IPS-18c (cell line): ENCODE measurements around the gene SEC14L6.
A peak's percentile ranks its signal among the peaks of the same experiment; 100 is the strongest.
"Not testable (repeated sequence)": the region's sequence is repeated elsewhere in the genome, so short reads cannot be mapped to it uniquely, and the experiment has no call there.

ENCODE experiments used
- H3K4me3 ChIP-seq: 2 replicates; pipeline ENCODE4 v1.7.0; 2013; ENCODE audit warnings: low read depth, mild to moderate bottlenecking, low read length, moderate library complexity; ENCODE audit not compliant: insufficient read depth
- H3K9me3 ChIP-seq: one replicate; pipeline ENCODE4 v1.6.1; 2013; ENCODE audit warnings: mild to moderate bottlenecking, low read length, moderate library complexity; ENCODE audit not compliant: control insufficient read depth, insufficient read depth

The SEC14L6 gene

DNA sequence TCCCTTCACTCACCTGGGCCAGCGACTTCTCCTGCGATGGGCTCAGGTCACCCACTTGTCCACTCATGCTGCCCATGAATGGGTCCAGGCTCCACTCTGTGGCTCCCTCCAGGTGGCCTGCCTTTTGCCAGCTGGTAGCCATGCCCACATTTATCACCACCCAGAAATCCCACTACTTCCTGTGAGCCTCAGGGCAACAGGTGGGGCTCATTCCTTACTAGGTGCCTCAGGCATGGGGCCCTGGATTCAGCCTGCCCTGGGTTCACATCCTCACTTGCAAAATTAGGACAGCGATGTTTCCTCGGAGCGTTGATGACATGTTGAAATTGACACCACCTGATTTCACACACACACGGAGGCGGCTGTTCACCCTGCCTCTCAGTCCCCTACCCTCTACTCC is at the start of gene SEC14L6:
Gene SEC14L6 (minus strand): TSS at position 126 of the 400 bp plus-strand sequence. CDS start 59 bp downstream, at position 67.
- Histone ChIP-seq H3K4me3 (no peak within 1 kb of the TSS), H3K9me3 (no peaks in the 10 kb centered on the region)

DNA sequence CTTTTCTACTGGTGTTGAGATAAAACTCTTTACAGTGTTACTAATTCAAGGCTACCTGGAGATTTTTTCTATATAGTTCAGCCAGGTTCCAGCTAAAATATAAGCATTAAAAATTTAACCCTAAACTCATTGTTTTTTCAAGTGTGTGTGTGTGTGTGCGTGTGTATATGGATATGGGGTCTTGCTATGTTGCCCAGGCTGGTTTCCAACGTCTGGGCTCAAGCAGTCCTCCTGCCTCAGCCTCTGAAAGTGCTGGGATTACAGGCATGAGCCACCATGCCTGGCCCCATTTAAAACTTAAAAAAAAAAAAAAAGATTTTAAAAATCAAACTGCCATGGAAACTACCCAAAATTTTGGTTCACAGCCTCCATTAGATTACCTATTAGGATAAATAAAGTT is 49.7 kb upstream of the SEC14L6 start:
- H3K9me3 ChIP-seq, result no peaks in the 10 kb centered on the region
- no peak overlapping the region for H3K4me3 ChIP-seq

DNA sequence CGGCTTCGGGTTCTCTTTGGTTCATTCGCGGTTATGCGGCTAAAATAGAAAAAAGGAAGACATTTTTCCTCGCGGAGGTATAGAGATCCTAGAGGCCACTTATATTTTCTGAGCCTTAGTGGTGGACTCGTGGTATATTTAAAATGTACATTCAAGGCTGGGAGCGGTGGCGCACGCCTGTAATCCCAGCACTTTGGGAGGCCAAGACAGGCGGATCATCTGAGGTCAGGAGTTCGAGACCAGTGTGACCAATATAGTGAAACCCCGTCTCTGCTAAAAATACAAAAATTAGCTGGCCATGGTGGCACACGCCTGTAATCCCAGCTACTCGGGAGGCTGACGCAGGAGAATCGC is 45.8 kb upstream of the SEC14L6 start:
- not testable (repeated sequence) for H3K9me3 ChIP-seq, H3K4me3 ChIP-seq

DNA sequence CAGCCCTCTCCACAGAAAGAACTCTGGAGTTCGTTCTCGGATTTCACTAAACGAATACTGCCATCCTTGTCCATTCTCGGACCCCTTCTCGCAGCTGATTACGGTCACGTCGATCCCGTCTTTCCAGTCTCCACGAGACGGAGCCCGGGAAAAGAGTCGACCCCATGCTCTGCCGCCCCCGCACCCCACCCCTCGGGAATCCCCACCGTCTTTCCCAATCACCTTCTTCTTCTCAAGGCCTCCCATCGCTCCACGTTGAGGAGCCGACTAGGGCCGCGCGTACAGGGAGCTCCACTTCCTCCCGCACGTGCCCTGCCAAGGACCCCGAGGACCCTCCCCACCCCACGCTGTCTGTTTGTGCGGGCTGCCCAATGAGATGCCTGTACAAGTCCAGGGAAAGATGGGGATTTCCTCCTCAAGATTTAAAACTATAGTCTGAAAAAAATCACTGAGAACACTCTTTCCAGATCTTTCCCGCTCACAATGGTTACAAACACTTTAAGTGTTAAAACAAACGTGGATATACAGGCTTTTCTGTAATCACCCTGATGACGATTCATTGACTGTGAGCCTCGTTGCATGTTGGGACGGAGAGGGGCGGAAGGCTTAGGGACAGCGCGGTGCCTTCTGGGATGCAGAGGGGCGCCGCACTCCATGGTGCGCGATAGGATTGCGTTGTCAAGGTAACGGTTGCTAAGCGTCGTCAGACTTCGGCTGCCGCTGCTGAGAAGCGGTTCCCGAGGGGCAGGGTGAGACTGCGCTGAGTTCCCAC is 45.2 kb upstream of the SEC14L6 start, which contains the start of gene PES1:
Gene PES1 (minus strand): TSS at position 323 of the 772 bp plus-strand sequence. CDS start 77 bp downstream, at position 246.
- no peaks in the 10 kb centered on the region for H3K9me3 ChIP-seq
- H3K4me3 ChIP-seq, result peak within 1 kb of the TSS; percentile 86

DNA sequence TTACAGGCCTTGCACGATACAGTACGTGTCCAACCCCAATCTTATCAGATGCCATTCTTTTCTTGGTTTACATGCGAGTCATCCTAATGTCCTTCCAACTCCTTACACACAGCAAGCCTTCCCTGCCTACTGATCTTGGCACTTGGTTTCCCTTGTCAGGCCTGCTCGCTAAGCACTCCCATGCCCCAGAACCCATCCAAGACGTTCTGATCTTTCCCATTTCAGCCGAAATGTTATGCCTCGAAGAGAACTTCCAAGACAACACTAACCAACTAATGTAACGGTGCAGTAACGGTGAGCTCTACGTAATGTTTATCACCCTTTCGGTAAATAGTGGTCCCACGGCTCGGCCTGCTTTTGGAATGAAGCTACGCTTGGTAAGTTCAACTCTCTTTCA is 44.6 kb upstream of the SEC14L6 start:
- Histone ChIP-seq H3K4me3 (peak overlapping the region; percentile 86), H3K9me3 (no peaks in the 10 kb centered on the region)

DNA sequence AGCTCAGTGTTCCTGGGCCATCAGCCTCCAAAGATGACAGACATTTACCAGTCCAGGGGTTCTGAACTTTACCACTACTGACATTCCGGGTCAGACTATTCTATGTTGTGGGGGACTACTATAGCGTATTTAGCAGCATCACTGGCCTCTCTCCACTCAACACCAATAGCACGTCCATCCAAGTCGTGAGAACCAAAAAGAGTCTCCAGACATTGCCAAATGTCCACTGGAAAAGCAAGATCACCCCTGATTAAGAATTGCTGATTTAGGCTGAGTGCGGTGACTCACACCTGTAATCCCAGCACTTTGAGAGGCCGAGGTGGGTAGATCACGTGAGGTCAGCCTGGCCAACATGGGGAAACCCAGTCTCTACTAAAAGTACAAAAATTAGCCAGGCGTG is 39.9 kb upstream of the SEC14L6 start:
- H3K4me3 ChIP-seq, result no peak overlapping the region
- H3K9me3 ChIP-seq, result no peaks in the 10 kb centered on the region

DNA sequence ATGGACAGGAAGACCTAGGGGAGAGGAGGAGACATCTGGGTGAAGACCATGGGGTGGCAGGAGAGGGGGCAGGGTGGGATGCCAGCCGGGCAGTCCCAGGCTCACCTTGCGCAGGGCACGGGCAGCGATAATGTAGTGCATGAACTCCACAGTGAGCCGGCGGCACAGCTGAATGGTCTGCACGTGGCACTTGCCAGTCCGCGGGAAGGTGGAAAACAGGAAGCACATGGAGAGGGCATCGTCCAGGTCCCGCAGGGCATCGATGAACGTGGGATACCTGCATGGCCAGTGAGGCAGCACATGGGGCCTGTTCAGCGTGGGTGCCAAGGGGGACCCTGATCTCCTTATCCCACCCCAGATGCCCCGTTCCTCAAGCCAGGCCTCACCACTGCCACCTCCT is 37.9 kb upstream of the SEC14L6 start:
- Histone ChIP-seq H3K4me3 (no peak overlapping the region), H3K9me3 (no peaks in the 10 kb centered on the region)

DNA sequence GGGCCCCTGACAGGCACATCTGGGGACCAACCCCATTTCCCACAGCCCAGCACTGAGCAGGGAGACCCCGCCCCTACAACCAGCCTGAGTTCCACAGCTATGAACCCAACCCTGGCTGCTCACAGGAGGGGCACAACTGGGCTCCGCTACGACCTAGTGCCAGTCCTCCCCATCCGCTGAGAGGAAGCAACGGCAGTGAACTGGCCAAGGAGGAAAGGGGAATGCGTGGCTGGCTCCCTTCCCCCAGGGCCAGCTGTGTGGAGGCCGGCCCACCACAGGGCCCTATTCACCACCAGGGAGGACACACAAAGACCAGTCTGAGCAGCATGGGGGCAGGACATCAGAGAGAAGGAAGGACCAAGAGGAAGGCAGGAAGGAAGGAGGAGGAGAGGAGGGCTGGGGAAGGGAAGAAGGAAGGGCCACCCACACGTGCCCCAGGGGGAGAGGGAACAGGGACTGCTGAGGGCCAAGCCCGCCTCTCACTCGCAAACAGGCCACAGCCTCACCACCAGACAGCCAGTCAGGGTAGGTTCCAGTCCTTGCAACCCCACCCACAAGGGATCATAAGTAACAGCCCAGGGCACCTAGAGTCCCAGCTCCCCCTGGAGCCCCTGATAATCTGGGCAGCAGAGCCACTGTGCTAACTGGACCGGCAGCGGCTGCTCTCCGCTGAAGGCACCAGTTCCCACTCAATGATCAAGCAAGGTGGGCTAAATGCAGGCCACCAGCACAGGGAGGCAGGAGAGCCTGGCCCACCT is 36.4 kb upstream of the SEC14L6 start:
- H3K9me3 ChIP-seq, result no peaks in the 10 kb centered on the region
- H3K4me3 ChIP-seq, result no peak overlapping the region

DNA sequence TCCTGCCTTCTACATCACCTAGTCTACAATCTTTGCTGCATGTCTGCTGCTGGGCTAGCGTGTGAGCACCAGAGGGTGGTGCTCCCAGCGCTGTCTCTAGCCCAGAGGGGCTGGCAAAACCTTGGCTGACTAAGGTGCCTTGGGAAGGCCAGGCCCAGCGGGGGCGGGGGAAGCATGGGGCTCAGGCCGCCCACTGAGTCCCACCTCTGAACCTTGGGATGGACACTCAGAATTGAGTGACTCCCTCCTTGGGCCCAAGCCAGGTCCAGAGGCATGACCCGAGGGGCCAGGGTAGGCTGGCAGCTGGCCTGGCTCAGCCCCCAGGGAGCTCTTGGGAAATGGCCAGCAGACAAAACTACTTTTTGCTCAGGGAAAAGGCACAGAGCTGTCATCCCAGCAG is 35.5 kb upstream of the SEC14L6 start:
- H3K4me3 ChIP-seq, result no peak overlapping the region
- H3K9me3 ChIP-seq, result no peaks in the 10 kb centered on the region

DNA sequence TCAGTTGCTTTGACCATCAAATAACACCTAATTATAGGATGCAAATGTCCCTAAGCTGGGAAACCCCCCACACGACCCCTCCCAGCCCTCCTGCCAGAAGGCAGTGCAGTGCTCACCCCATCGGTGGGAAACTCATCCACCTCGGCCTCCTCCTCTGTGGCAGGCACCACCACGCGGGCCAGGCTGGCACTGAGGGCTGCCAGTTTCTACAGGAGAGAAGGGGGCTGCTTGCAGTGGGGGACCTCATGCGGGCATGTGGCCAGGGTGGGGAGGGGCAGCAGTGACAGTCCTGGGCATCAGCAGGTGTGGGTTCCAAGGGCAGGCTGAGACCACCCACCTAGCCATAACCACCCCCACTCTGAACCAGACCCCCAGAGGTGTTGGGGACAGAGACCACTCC is 34.4 kb upstream of the SEC14L6 start:
- Histone ChIP-seq H3K9me3 (no peaks in the 10 kb centered on the region), H3K4me3 (no peak overlapping the region)

DNA sequence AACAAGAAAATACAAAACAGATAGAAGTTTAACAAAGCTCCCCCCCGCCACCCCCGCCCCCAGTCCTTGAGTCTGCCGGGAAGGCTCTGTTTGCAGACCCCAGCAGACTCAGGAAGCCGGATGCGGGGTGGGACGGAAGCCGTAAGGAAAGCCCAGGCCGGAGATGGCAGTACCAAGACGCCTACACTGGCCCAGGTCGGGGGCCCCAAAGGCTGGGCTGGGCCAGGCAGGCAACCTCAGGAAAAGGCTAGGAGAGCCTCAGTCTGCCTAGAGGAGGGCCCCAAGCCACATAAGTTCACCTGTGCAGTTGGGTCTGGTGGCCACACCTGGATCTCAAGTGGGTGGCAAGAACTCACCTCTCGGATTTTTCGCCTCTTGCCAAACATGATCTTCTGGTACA is 31.9 kb upstream of the SEC14L6 start:
- Histone ChIP-seq H3K4me3 (no peak overlapping the region), H3K9me3 (no peaks in the 10 kb centered on the region)

DNA sequence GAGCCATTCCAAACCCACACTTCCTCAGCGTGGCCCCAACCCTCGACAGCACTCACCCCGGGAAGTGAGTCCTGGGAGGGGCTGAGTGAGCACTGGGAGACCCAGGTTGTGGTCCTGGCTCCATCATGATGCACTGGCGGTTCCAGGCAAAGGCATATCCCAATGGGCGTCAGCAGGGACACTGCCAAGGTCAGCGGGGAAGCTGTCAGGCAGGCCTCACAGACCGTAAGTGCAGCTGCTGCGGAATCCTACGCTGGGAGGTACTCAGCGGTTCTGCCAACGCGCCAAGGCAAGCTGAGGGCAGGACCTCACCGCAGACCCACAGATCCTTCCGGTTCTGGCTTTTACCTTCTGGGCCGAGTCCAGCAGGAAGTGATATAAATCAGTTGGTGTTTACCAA is 29.3 kb upstream of the SEC14L6 start:
- no peak overlapping the region for H3K4me3 ChIP-seq

DNA sequence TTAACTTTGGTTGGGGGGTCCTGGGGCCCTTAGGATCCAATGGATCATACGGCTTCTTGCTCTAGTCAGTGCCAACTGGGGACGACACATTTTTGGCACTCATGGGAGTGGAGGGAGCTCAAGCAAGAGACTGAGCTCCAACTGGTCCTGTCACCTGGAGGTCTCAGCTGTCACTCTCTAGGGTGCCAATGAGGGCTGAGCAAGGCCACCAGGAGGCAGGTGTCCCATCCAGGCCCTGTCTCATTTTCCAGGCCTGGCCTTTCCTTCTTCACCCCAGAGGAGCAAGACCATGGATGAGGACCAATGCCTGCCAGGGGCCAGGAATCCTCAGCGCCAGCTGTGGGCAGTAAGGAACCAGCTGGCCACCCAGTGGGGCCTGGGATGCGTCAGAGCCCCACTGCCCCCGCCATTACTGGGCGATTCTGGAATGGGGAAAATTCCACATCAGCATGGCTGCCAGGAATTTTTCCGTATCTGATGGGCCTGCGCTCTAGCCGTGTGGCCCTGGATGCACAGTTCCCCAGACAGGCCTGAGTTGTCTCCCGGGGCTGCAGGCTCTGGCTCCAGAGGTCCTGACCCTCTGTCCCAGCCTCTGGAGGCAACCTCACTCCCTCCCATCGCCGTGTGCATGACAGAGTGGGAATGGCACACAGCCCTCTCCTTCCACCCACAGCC is 28.6 kb upstream of the SEC14L6 start:
- peak overlapping the region; percentile 50 for H3K4me3 ChIP-seq
- H3K9me3 ChIP-seq, result no peaks in the 10 kb centered on the region

More for the DNA sequence above, 29.3 kb upstream of the SEC14L6 start:
- H3K9me3 ChIP-seq, result no peaks in the 10 kb centered on the region

DNA sequence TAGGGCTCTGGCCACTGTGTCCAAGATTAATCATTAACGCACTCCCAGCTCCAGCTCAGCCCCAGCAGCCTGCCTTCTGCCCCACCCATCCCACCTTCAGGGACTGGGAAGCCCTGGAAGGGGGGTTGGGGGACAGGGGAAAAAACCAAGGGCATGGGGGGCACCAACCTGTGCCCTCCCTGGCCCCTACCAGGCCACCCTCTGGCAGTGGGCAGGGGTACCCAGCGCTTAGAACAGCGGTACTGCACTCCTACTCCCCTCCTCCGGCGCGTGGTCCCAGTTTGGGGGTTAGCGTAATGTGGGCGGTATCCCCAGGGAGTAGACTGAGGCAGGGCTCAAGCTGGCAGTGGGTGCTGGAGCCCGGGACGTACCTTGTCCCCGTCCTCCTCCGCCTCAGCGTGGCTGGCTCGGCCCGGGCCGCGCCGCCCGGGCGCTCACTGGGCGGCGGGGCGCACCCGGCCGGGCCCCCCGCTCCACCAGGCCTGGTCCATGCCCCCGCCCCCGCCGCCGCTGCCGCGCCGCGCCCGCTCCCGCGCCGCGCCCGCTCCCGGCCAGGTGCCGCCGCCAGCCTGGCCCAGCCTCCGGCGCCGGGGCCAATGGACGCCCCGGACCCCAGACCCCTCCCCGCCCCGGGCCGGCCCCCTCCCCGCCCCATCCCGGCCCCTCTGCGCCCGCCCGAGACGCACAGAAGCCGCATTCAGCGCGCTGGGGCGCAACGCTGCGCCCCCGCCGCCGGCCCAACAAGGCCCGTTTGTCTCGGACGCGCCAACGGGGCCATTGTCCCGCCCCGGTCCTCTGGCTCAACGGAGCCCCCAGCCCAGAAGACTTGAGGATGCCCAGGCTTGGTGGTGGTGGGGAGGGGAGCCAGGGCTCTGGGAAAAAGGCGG is 27.8 kb upstream of the SEC14L6 start, which contains the start of gene GAL3ST1:
Gene GAL3ST1 (minus strand): TSS at position 571 of the 887 bp plus-strand sequence. CDS start 17,273 bp downstream, outside the sequence.
- Histone ChIP-seq H3K4me3 (peak within 1 kb of the TSS; percentile 68), H3K9me3 (no peaks in the 10 kb centered on the region)

DNA sequence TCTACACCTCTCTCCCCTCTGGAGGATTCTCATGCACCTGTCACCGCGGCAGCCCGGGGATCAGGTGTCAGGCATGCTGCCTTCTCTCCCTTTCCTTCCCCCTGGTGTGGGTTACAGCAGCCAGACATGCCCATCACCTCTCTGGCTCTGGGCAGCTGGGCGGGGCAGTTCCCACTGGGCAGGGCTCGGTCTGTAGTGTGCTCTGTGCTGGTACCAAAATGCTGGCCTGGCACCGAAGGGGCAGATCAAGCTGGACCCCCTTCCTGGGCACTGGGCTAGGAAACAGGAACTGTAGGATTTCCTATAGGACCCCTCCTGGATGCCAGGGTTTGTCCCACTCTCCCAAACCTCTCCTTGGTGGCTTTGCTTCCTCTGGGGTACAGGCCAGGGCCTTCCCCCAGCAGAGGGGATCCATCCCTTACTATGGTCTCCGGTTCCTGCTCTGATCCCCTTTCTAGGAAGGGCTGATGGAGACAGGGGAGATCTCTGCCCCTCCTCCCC is 27.1 kb upstream of the SEC14L6 start:
- Histone ChIP-seq H3K4me3 (no peak overlapping the region; the same call in 1 of the 2 replicates), H3K9me3 (no peaks in the 10 kb centered on the region)

DNA sequence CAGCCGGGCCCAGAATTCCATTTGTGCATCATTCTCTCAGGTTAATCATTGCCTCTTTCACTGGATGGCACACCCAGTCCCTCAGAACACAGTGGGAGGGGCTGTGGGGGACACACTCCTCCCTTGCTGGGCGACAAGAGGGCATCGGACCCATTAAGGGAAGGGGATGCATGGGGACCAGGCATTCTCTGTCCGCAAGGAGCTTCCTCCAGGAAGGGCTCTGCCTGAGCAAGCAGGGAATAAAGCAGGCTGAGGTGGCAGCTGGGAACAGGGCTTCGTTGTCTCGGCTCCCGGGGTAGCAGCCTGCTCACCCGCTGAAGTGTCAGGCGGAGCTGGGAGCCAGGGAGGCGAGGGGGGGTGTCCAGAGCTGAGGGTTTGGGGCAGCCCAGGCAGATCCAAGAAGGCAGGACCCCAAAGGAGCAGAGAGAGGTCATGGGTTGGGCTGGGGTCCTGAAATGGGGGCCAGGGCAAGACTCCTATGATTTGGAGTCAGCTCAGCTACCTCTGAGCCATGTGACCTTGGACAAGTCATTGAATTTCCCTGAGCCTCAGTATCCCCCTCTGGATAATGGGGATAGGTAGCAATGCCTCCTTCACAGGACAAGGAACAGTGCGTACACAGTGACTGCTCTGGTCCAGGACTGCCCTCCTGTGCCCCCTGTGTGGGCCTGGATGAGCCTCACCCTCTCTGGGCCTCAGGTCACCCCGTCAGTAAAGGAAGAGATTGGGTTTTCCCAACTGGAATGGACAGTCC is 26.5 kb upstream of the SEC14L6 start:
- Histone ChIP-seq H3K4me3 (no peak overlapping the region), H3K9me3 (no peaks in the 10 kb centered on the region)
